GM21367 (cell line): ENCODE measurements around the gene IL1RAP.

ENCODE experiments used
- ATAC-seq: cut with Tn5 transposase; IDR thresholded peaks from one replicate; pipeline ENCODE4 v1.9.1; 2021; ENCODE audit not compliant: unreplicated experiment

Gene IL1RAP

GRCh38 chr3:190568036-190568435 is 54.2 kb downstream of the IL1RAP start:
- no peak for ATAC-seq

- ATAC-seq, result no peak
Measured at GRCh38 chr3:190574473-190574872, 60.6 kb downstream of the IL1RAP start.

DNA sequence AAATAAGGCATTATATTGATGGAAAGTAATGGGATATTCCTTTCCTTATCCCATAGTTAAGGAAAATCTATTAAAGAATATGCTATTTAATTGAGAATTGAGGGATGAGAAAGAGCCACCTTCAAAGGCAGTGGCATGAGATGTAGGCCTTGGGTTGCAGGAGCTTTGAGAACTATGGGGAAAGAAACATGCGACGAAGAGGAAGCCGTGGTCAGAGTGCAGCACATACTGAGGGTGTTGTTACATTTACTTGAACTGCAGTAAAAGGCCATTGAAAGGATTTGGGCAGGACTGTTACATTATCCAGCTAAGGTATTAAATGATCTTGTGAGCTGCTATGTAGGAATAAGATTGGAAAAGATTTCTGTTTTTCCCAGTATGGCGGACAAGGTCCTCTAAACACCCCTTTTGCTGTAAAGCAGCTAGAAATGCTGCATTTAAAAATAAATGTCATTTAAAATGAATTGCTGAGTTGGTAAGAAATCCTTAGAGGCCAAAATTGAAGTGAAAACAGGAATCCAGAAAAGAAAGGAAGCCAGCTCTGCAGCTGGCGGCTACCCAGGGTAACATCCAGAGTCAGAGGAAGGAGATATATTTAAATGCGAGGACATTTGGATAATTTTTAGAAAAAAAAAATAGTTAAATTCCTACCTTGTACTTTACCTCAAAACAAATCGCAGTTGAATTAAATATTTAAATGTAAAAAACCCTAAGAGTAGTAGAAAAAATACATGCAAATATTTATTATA is 61.7 kb downstream of the IL1RAP start:
- ATAC-seq, result no peak

GRCh38 chr3:190577225-190577624 is 63.3 kb downstream of the IL1RAP start:
- ATAC-seq, result no peak

- no peak for ATAC-seq
Measured at GRCh38 chr3:190579514-190580137, 65.7 kb downstream of the IL1RAP start.

- no peak for ATAC-seq
Measured at GRCh38 chr3:190580417-190580816, 66.5 kb downstream of the IL1RAP start.

GRCh38 chr3:190581041-190581541 is 67.2 kb downstream of the IL1RAP start:
- ATAC-seq, result no peak

- no peak for ATAC-seq
Measured at GRCh38 chr3:190582667-190583066, 68.8 kb downstream of the IL1RAP start.

DNA sequence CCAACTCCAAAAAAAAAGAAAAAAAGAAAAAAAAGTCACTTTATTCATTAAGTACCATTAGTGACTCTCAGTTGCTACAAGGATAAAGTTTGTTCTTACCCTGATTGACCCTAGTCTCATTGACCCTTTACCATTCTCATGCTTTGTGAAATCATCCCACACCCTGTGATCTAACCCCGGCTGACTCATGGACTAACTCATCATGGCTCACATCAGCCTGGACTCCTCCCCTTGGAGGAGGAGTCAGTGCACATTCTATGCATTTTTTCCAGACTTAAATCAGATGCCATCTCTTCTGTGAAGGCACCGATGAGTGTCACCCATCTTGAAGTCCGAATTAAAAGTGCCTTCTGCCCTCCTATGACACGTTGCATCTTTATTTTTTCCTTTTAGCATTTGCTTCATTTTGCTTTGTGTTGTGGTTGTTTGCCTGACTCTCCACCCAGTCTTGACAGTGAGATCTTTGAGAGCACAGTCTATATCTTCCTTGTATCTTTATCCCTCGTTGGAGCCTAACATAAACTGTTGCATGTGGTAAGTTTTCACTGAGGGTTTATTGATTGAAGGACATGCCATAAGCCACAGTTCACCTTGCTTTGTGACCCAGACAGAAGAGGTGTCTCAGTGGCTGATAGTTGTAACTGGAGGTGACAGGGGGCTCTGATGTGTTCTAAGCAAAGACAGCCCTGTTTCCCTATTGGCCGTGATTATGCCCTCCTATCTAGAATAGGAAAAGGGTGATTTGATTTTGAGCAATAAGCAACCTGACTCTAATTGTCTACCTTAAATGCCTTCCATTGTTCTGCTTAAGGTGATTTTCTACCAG is 72.1 kb downstream of the IL1RAP start:
- ATAC-seq, result peak; percentile 10

- ATAC-seq, result peak; percentile 72
Measured at GRCh38 chr3:190586631-190587011, 72.7 kb downstream of the IL1RAP start.

- ATAC-seq, result no peak
Measured at GRCh38 chr3:190588570-190588969, 74.7 kb downstream of the IL1RAP start.

GRCh38 chr3:190589326-190589725 is 75.4 kb downstream of the IL1RAP start:
- no peak for ATAC-seq

GRCh38 chr3:190591080-190591479 is 77.2 kb downstream of the IL1RAP start:
- no peak for ATAC-seq

DNA sequence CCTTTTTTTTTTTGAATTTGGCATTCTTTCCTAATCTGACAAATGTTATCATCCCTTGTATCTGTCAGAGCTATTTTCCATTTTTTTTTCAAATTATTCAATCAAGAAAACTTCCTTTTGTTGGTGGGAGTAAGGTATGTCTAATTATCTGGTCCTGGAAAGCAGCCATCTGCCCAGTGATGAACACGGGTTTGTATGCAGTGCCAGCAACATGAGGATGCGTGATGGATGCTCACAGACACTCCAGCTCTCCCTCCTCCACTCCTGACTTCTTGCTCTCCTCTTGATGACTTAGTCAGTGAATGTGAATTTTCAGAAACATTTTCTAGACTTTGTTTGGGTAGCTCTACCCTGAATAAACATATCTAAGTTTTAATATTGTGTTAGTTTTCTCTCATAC is 79.2 kb downstream of the IL1RAP start:
- no peak for ATAC-seq

- ATAC-seq, result no peak
Measured at GRCh38 chr3:190594171-190594570, 80.3 kb downstream of the IL1RAP start.

DNA sequence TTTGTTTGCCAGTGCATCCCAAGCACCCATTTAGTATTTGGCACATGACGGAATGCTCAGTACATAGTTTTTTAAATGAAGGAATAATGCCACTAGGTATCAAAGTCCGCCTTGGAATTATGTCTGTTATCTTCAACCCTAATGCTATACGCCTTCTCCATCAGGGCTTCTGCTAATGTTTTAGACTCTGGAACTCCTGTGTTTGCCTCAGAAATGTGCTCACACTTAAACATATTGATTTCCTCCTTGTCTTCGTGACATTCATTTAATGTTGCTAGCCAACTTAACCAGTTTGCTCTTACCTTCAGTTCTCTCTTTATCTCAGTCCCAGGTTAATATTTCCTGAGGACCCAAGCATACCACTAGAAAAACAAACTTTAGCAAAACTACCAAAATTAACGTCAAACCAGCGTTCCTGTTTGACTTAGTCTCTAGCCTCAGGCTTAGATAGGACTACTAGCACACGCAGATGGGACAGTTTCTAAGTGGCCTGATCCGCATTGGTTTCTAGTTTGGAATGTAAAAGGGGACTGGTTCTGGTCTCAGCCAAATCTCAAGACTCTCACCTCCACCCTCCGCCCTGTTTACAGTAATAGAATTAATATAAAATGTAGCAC is 81.4 kb downstream of the IL1RAP start:
- no peak for ATAC-seq

DNA sequence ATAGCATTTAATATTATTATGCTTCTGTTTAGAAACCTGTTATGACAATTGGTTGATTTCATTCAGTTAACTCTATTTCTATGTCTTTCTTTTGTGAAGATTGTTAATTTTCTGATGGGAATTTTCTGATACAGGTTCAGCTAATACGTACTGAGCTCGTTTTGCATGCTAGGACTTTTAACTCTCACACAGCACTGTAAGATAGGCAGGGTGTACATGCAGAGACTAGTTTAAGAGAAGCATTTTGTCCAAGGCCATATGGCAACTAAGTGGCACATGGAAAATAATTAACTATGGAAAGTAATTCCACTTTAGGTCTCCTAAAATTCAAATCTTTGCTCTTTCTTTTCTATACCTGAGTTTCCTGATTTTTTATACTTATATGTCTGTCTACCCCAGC is 81.9 kb downstream of the IL1RAP start:
- no peak for ATAC-seq

DNA sequence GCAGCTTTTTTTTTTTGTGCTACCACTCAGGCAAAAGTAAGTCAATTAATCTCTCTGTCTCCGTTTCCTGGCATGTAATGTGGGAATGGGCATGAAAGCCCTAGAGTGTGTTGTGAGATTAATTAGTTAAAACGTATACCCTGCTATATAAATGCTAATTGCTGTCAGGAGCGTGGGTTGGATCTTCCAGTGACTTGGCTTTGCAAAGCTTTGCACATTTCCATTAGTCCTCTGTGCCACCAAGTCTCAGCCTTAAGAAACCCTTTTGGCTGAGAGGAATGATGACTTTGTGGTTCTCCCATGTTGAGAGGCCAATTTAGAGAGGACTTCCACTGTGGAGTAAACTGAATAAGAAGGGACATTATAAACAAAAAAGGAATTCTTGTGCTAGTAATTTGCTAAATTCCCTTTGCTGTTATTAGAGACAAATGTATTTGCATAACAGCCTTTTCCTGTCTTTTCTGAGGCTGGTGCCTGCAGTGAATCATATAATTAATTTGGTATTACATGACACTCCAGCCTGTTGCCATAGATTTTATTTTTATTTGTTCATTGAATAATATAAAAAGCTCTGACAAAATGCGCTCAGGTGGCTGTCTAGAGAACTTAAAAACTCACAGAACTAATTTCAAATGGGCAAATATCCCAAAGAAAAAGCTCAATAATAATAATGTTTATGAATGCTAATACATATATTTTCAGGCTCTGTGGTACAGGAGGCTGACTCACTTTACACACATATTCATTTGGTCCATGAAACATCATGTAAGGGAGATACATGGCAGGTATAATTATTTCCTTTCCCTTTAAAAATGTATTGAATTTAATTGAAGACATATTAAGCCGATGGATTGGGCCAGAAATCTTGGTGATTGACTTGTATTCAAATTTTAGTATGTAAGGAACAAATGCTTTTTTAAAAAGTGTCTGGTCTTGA is 82.7 kb downstream of the IL1RAP start:
- ATAC-seq, result no peak

GRCh38 chr3:190597291-190597690 is 83.4 kb downstream of the IL1RAP start:
- ATAC-seq, result no peak

DNA sequence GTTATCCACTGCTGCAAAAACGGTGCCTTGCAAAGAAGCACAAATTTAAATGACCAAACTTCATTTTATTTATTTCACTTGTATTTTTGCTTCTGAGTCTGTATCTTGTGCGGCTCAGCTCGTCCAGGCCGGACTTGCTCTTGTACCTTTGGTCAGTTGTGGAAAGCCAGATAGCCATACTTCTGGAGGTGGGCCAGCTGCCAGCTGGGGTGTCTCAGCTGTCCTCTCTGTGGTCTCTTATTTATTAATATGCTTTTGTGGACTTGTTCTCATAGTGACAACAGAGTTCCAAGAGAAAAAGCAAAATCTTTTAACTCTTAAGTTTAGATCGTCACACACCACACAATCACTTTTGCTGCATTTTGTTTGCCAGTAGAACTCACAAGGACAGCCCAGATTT is 87.7 kb downstream of the IL1RAP start:
- ATAC-seq, result no peak
